Astrocyte (in vitro differentiated cells and primary cell): ENCODE measurements around the gene HSD17B13. TPM values are rescaled to one million over a fixed set of nuclear protein-coding genes. Genes with fewer than 3 reads are reported as not detected.

Experiments
- DNase-seq: peaks from one replicate; pipeline ENCODE4 v3.0.0-alpha.2; 2010; ENCODE audit warnings: low read depth
- FAIRE-seq: peaks from 2 replicates; lab custom pipeline; 2011; peaks lifted over from hg19 to GRCh38; lab: Jason Lieb, UNC
- H2AFZ ChIP-seq: 2 replicates; pipeline ENCODE4 v1.6.0; 2012; ENCODE audit warnings: low read depth, low read length, inconsistent platforms
- H3K27ac ChIP-seq: 2 replicates; pipeline ENCODE4 v1.5.1; 2011; ENCODE audit warnings: low read depth, low read length, inconsistent platforms
- H3K27me3 ChIP-seq: 2 replicates; pipeline ENCODE4 v1.6.0; 2011; ENCODE audit warnings: low read length, inconsistent platforms; ENCODE audit not compliant: insufficient read depth
- H3K36me3 ChIP-seq: 2 replicates; pipeline ENCODE4 v1.5.1; 2011; ENCODE audit warnings: low read length, inconsistent platforms; ENCODE audit not compliant: insufficient read depth
- H3K4me1 ChIP-seq: 2 replicates; pipeline ENCODE4 v1.5.1; 2011; ENCODE audit warnings: low read length, inconsistent platforms; ENCODE audit not compliant: insufficient read depth
- H3K4me2 ChIP-seq: 2 replicates; pipeline ENCODE4 v1.6.0; 2012; ENCODE audit warnings: low read length, inconsistent platforms
- H3K4me3 ChIP-seq: 2 replicates; pipeline ENCODE4 v1.5.1; 2011; ENCODE audit warnings: low read depth, mild to moderate bottlenecking, low read length, inconsistent platforms; ENCODE audit not compliant: insufficient read depth
- H3K79me2 ChIP-seq: 2 replicates; pipeline ENCODE4 v1.6.0; 2012; ENCODE audit warnings: mild to moderate bottlenecking, low read length, inconsistent platforms; ENCODE audit not compliant: insufficient read depth
- H3K9ac ChIP-seq: 2 replicates; pipeline ENCODE4 v1.6.0; 2012; ENCODE audit warnings: mild to moderate bottlenecking, low read length, inconsistent platforms
- H3K9me3 ChIP-seq: 2 replicates; pipeline ENCODE4 v1.5.1; 2012; ENCODE audit warnings: low read depth, mild to moderate bottlenecking, low read length, inconsistent platforms; ENCODE audit not compliant: insufficient read depth
- H4K20me1 ChIP-seq: 2 replicates; pipeline ENCODE4 v1.6.0; 2012; ENCODE audit warnings: low read length, inconsistent platforms; ENCODE audit not compliant: insufficient read depth
- H3K27ac Mint-ChIP-seq: one replicate; pipeline ENCODE4 v1.8.0; 2021; ENCODE audit warnings: mild to moderate bottlenecking, mixed read lengths; ENCODE audit not compliant: unreplicated experiment
- H3K27me3 Mint-ChIP-seq: one replicate; pipeline ENCODE4 v1.8.0; 2021; ENCODE audit warnings: low read depth, mixed read lengths; ENCODE audit not compliant: unreplicated experiment
- H3K36me3 Mint-ChIP-seq: one replicate; pipeline ENCODE4 v1.8.0; 2021; ENCODE audit warnings: low read depth, mixed read lengths; ENCODE audit not compliant: unreplicated experiment
- H3K4me1 Mint-ChIP-seq: one replicate; pipeline ENCODE4 v1.8.0; 2021; ENCODE audit warnings: low read depth, mixed read lengths; ENCODE audit not compliant: unreplicated experiment
- H3K4me3 Mint-ChIP-seq: one replicate; pipeline ENCODE4 v1.8.0; 2021; ENCODE audit warnings: mild to moderate bottlenecking, moderate library complexity, mixed read lengths; ENCODE audit not compliant: unreplicated experiment
- H3K9me3 Mint-ChIP-seq: one replicate; pipeline ENCODE4 v1.8.0; 2021; ENCODE audit warnings: mild to moderate bottlenecking, mixed read lengths; ENCODE audit not compliant: unreplicated experiment
- CTCF ChIP-seq: IDR thresholded peaks from 2 replicates; pipeline ENCODE4 v1.5.1; 2011; ENCODE audit warnings: low read depth, mild to moderate bottlenecking, inconsistent platforms, low read length, moderate library complexity; ENCODE audit not compliant: insufficient read depth
- EZH2 ChIP-seq: IDR thresholded peaks from 2 replicates; pipeline ENCODE4 v1.6.1; 2012; ENCODE audit warnings: mild to moderate bottlenecking, low read length, inconsistent platforms; ENCODE audit not compliant: insufficient read depth
- total RNA-seq: library from RNA; stranded (reverse); gene quantifications from 2 replicates; pipeline ENCODE4 v1.2.1, GENCODE V29; 2021

HSD17B13 gene
- total RNA-seq, 1 donor from 2014 or later = 0.09 TPM

GRCh38 chr4:87274803-87275202 lies 47.9 kb downstream of the HSD17B13 start:
- Histone ChIP-seq H3K9me3 (no peaks in the 10 kb centered on the region), H3K4me1 (no peaks in the 10 kb centered on the region), H3K79me2 (no peaks in the 10 kb centered on the region), H3K27ac (no peak overlapping the region), H2AFZ (no peak overlapping the region), H3K4me2 (no peak overlapping the region), H3K36me3 (no peaks in the 10 kb centered on the region), H3K4me3 (no peak overlapping the region), H3K27me3 (peaks cover 2% of the 10 kb centered on the region), H4K20me1 (no peaks in the 10 kb centered on the region), H3K9ac (no peak overlapping the region)
- Mint-ChIP-seq H3K27ac (no peak overlapping the region), H3K9me3 (no peaks in the 10 kb centered on the region), H3K4me1 (no peaks in the 10 kb centered on the region), H3K4me3 (no peak overlapping the region), H3K27me3 (peaks cover 9% of the 10 kb centered on the region), H3K36me3 (no peaks in the 10 kb centered on the region)
- FAIRE-seq = no peak
- DNase-seq = no peak
- no peak for TF ChIP-seq EZH2
- TF ChIP-seq CTCF = no peak

GRCh38 chr4:87274327-87274726 lies 48.4 kb downstream of the HSD17B13 start:
- Histone ChIP-seq H4K20me1 (no peaks in the 10 kb centered on the region), H3K79me2 (no peaks in the 10 kb centered on the region), H3K9me3 (no peaks in the 10 kb centered on the region), H3K9ac (no peak overlapping the region), H3K4me2 (no peak overlapping the region), H3K4me1 (no peaks in the 10 kb centered on the region), H2AFZ (no peak overlapping the region), H3K36me3 (no peaks in the 10 kb centered on the region), H3K27ac (no peak overlapping the region), H3K4me3 (no peak overlapping the region), H3K27me3 (peaks cover 2% of the 10 kb centered on the region)
- no peak overlapping the region for H3K27ac Mint-ChIP-seq
- H3K4me1 Mint-ChIP-seq = no peaks in the 10 kb centered on the region
- no peaks in the 10 kb centered on the region for H3K9me3 Mint-ChIP-seq
- FAIRE-seq (no peak), DNase-seq (no peak)
- peaks cover 9% of the 10 kb centered on the region for H3K27me3 Mint-ChIP-seq
- H3K4me3 Mint-ChIP-seq = no peak overlapping the region
- TF ChIP-seq EZH2 = no peak
- no peak for TF ChIP-seq CTCF
- H3K36me3 Mint-ChIP-seq = no peaks in the 10 kb centered on the region

- no peak overlapping the region for H2AFZ ChIP-seq
- no peaks in the 10 kb centered on the region for H3K36me3 ChIP-seq
- no peak overlapping the region for H3K4me2 ChIP-seq
- no peak overlapping the region for H3K4me3 ChIP-seq
- no peaks in the 10 kb centered on the region for H3K9me3 Mint-ChIP-seq
- H3K9ac ChIP-seq = no peak overlapping the region
- TF ChIP-seq CTCF = no peak
- TF ChIP-seq EZH2 = no peak
- H3K27me3 ChIP-seq = peaks cover 2% of the 10 kb centered on the region
- no peak for FAIRE-seq
- no peaks in the 10 kb centered on the region for H3K4me1 ChIP-seq
- H3K36me3 Mint-ChIP-seq = no peaks in the 10 kb centered on the region
- no peaks in the 10 kb centered on the region for H4K20me1 ChIP-seq
- H3K79me2 ChIP-seq = no peaks in the 10 kb centered on the region
- no peak for DNase-seq
- H3K4me1 Mint-ChIP-seq = no peaks in the 10 kb centered on the region
- no peak overlapping the region for H3K27ac ChIP-seq
- no peak overlapping the region for H3K27ac Mint-ChIP-seq
- no peaks in the 10 kb centered on the region for H3K9me3 ChIP-seq
- H3K4me3 Mint-ChIP-seq = no peak overlapping the region
- peaks cover 7% of the 10 kb centered on the region for H3K27me3 Mint-ChIP-seq
Measured at GRCh38 chr4:87270825-87271224, 51.9 kb downstream of the HSD17B13 start.
